ENCODE data around the gene CCT6A. TPM values are rescaled to one million over a fixed set of nuclear protein-coding genes. Genes with fewer than 3 reads are reported as not detected.

The CCT6A gene
- total and polyA plus RNA-seq, 9 of the 15 experiments (the other 6 are each of a cell fraction or from before 2014, with no cell fraction given) = 244 to 708 (median 387) TPM

DNA sequence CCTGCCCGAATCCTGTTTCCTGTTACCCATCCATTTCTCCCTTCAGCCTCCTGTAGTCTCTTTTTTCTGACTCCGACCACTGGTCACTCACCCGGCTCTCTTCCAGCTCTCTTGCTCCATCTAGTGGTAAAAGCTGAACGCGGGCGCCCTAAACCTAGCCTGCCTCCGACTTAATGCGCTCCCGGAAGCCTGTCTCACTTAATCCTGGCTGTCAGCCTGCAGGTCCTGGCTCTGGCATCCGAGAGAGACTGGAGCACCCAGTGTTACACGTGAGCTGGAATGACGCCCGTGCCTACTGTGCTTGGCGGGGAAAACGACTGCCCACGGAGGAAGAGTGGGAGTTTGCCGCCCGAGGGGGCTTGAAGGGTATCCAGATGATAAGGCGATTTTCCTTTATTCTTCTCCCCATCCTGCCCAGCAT is 22.8 kb downstream of the CCT6A start:
- 34% methylated on average over 19 of the region's 19 CpGs for WGBS (ENCODE audit: insufficient coverage, low coverage, missing lambda C conversion rate)
- Histone ChIP-seq H3K9me3 (replicated peaks; ENCODE audit: control insufficient read depth, insufficient read depth, low read depth, low read length) (no peaks in the 10 kb centered on the region), H3K27me3 (ENCODE audit: control insufficient read depth in 2 of 2, insufficient read depth in 2 of 2, low read length in 2 of 2) (no peaks in the 10 kb centered on the region), H3K9ac (ENCODE audit: insufficient read depth in 1 of 2, low read depth in 2 of 2, low read length in 2 of 2) (no peak overlapping the region), H3K27ac (ENCODE audit: extremely low read depth, low read depth, low read length) (no peak overlapping the region; the same call in 2 of the 3 replicates), H2AFZ (ENCODE audit: low read depth, low read length) (no peak overlapping the region), H3K4me1 (replicated peaks in 1 of 2; ENCODE audit: control insufficient read depth in 2 of 2, insufficient read depth in 2 of 2, low read length in 2 of 2) (peaks cover 0 to 5% of the 10 kb centered on the region in 2 experiments; a peak in 1 of 5 replicates), H3K36me3 (ENCODE audit: control insufficient read depth, insufficient read depth, low read length) (peaks cover 59% of the 10 kb centered on the region), H3K4me3 (no peak overlapping the region), H4K20me1 (replicated peaks; ENCODE audit: control insufficient read depth, insufficient read depth, low read length) (no peaks in the 10 kb centered on the region), H3K79me2 (ENCODE audit: control insufficient read depth, insufficient read depth, low read length) (no peaks in the 10 kb centered on the region), H3K9me1 (ENCODE audit: control insufficient read depth, insufficient read depth, low read length) (no peaks in the 10 kb centered on the region), H3K4me2 (ENCODE audit: insufficient read depth, low read length) (no peak overlapping the region)
- BruUV-seq (replicated peaks) = no TSS peak
- POLR2A ChIA-PET = interaction anchor here (0.6 to 1.4 kb wide), 6 partner anchors 9 to 123 kb away, joined by 3 to 6 read pairs (median 3); partner anchors contain the start of genes PHKG1 and SUMF2
- peak; percentile 81 for FAIRE-seq
- peak; percentile 96 for ATAC-seq
- in situ Hi-C loops (cut with MboI) = loop anchor here (5.0 kb wide), 1 partner anchor 72 kb away; no protein-coding TSS in a partner anchor
- CTCF ChIA-PET (ENCODE audit: low intra/inter-chr PET ratio) = interaction anchor here (1.2 to 1.7 kb wide), 4 partner anchors 68 to 481 kb away, joined by 3 to 8 read pairs (median 6); no protein-coding TSS in a partner anchor
- DNase-seq (ENCODE audit: extremely low read depth in 1 of 4, low spot score in 3 of 4) = peak; percentile 74 to 82 (median 80)
- intact Hi-C loops (cut with micrococcal nuclease) = loop anchor here (1.0 to 5.0 kb wide), 3 partner anchors 70 to 482 kb away; no protein-coding TSS in a partner anchor
- no peak for TF ChIP-seq ZNF717 (CRISPR knock-in tag; IDR thresholded peaks at IDR 0.05)
- no peak for TF ChIP-seq ATF6 (CRISPR knock-in tag; IDR thresholded peaks at IDR 0.05)
- TF ChIP-seq, protein P1, sequence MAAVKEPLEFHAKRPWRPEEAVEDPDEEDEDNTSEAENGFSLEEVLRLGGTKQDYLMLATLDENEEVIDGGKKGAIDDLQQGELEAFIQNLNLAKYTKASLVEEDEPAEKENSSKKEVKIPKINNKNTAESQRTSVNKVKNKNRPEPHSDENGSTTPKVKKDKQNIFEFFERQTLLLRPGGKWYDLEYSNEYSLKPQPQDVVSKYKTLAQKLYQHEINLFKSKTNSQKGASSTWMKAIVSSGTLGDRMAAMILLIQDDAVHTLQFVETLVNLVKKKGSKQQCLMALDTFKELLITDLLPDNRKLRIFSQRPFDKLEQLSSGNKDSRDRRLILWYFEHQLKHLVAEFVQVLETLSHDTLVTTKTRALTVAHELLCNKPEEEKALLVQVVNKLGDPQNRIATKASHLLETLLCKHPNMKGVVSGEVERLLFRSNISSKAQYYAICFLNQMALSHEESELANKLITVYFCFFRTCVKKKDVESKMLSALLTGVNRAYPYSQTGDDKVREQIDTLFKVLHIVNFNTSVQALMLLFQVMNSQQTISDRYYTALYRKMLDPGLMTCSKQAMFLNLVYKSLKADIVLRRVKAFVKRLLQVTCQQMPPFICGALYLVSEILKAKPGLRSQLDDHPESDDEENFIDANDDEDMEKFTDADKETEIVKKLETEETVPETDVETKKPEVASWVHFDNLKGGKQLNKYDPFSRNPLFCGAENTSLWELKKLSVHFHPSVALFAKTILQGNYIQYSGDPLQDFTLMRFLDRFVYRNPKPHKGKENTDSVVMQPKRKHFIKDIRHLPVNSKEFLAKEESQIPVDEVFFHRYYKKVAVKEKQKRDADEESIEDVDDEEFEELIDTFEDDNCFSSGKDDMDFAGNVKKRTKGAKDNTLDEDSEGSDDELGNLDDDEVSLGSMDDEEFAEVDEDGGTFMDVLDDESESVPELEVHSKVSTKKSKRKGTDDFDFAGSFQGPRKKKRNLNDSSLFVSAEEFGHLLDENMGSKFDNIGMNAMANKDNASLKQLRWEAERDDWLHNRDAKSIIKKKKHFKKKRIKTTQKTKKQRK (IDR thresholded peaks at IDR 0.05; ENCODE audit: borderline replicate concordance, low read depth, low read length) = no peak
- TF ChIP-seq ETV6 (IDR thresholded peaks at IDR 0.05; ENCODE audit: borderline replicate concordance in 1 of 2, low read depth in 2 of 2, low read length in 1 of 2) = peak in 1 of 2 experiments; percentile 35; a peak in 1 of 4 replicates
- no peak for TF ChIP-seq ETV6 (CRISPR knock-in tag; IDR thresholded peaks at IDR 0.05; ENCODE audit: borderline replicate concordance)
- TF ChIP-seq RCOR1 (IDR thresholded peaks at IDR 0.05; ENCODE audit: borderline replicate concordance in 1 of 2, low read depth in 2 of 2, low read length in 2 of 2) = 0 out of 4 replicates have a peak, but pooled peaks of 1 of the 2 experiments have one; percentile 44
- 0 out of 2 replicates have a peak, but pooled peaks have one; percentile 34 for TF ChIP-seq POLR2G (IDR thresholded peaks at IDR 0.05; ENCODE audit: low read depth, low read length)
- TF ChIP-seq RB1 (IDR thresholded peaks at IDR 0.05; ENCODE audit: low read depth) = peak; percentile 34; the same call in 1 of the 2 replicates
- no peak for TF ChIP-seq TARDBP (IDR thresholded peaks at IDR 0.05)
- TF ChIP-seq IRF1 (CRISPR knock-in tag; IDR thresholded peaks at IDR 0.05; ENCODE audit: borderline replicate concordance) = no peak
- peak; percentile 50; the same call in 1 of the 2 replicates for TF ChIP-seq ETV1 (tag; conservative IDR thresholded peaks at IDR 0.05; ENCODE audit: low read depth)
- TF ChIP-seq MED1 (CRISPR knock-in tag; IDR thresholded peaks at IDR 0.05; ENCODE audit: borderline replicate concordance) = no peak
- TF ChIP-seq POLR2A (conservative IDR thresholded peaks at IDR 0.05) = 0 out of 2 replicates have a peak, but pooled peaks have one; percentile 29
- 0 out of 2 replicates have a peak, but pooled peaks have one; percentile 37 for TF ChIP-seq PREB (CRISPR knock-in tag; IDR thresholded peaks at IDR 0.05)
